Stimulated activated CD4-positive, alpha-beta T cell treated with anti-CD3 and anti-CD28 coated beads, Interleukin-1b, Interleukin-23, amount 100 ng/mL, for 24 hours (primary cell): ENCODE measurements around the gene FZR1.
A peak's percentile ranks its signal among the peaks of the same experiment; 100 is the strongest.

Source experiments
- DNase-seq, 4 experiments: peaks; one replicate each; pipeline ENCODE4 v3.0.0-alpha.2; 2020; ENCODE audit warnings: low read depth in 4 of 4, low spot score in 1 of 4

Gene FZR1

GRCh38 chr19:3471954-3472655, 34.0 kb upstream of the FZR1 start:
- peak in 3 of 4 experiments; percentile 21 to 34 (median 28) for DNase-seq

- no peak for DNase-seq
Observed at GRCh38 chr19:3474010-3474409, 32.1 kb upstream of the FZR1 start.

DNA sequence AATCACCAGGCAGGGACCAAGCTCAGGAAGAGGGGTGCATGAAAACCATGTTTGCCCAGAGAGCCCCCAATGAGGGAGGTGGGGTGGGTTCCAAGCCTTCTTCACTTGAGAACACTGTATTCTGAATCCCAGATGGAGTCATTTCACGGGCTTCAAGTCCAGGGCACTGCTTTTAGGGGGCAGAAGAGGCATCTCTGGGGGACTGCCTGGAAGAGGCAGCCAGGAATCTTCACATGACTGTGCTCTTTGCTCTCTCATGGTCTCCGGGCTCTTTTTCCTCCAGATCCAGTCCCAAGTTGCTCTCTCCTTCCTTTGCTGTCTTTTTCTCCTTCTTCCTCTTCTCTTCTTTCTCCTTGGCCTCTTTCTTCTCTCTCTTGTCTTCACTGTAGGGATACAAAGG, 31.5 kb upstream of the FZR1 start:
- DNase-seq, result no peak

GRCh38 chr19:3475449-3475848, 30.7 kb upstream of the FZR1 start:
- DNase-seq, result no peak

GRCh38 chr19:3476830-3477229, 29.3 kb upstream of the FZR1 start:
- no peak for DNase-seq

GRCh38 chr19:3477506-3477905, 28.6 kb upstream of the FZR1 start:
- DNase-seq, result no peak

DNA sequence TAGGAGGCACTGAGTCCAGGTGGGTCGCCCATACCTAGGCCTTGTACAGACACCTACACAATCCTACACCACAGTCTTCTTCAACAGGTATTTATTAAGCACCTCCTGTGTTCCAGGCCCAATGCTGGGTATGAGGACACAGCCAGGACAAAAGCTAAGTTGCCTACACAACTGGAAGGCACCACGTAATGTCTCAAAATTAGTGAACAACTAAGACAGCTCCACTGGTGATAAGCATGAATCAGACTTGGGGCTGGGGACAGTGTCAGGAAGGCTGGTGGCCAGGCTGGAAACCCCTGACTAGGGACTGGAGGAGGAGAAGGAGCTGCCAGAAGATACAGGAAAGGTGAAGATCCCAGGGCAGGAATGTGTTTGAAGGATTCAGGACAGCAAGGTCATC, 28.2 kb upstream of the FZR1 start:
- DNase-seq, result no peak

DNA sequence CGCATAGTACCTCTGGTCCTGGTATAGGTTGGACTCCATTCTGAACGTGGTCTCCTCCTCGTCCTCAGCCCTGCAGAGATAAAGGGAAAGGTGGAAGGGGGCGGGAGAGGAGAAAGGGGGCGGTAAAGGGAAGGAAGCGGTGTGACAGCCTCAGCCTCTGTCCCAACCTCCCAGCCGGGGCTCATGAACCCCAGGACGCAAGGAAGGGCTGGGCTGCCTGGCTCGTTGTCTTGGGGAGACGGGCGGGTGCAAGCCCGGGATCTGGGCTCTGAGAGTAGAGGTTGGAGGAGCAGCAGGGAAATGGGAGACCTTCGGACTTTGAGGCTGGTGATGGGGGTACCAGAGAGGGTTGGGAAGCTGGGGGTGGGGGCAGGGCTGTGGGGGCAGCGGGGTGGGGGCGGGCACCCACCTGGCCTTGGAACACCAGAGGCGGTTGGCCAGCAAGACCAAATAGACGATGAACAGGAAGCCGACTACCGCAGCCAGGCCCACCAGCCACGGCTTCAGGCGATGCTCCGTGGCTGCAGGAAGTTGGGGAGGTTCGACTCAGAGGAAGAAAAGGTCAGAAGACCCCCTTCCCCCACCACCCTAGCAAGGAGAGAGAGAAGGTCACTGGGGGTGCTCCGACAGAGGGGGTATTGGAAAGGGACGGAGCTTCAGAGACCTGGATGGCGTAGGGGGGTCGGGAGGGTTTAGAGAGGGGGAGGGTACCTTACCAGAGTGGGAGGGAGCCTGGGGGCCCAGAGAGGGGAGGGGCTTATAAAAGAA, 27.5 kb upstream of the FZR1 start:
- no peak for DNase-seq

DNA sequence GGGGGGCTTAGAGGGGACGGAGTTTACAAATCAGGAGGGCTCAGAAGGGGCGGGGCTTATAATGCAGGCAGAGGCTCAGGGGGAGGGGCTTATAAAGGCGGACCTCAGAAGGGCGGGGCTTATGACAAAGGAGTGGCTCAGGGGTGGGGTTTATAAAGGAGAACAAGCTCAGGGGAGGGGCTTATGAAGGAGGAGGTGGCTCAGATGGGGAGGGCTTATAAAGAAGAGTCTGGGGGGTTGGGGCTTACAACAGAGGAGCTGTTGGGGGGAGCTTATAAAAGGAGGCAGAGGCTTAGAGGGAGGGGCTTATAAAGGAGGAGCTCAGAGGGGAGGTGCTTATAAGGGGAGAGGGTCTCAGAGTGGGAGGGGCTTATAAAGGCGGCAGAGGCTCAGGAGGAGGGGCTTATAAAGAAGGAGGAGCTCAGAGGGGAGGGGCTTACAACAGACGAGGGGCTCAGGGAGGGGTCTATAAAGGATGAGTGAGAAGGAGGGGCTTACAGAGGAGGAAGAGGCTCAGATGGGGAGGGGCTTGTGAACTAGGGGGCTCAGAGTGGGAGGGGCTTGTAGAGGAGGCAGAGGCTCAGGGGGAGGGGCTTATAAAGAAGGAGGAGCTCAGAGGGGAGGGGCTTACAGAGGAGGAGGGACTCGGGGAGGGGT, 26.8 kb upstream of the FZR1 start:
- DNase-seq, result no peak

GRCh38 chr19:3479834-3480215, 26.3 kb upstream of the FZR1 start:
- no peak for DNase-seq

GRCh38 chr19:3480383-3481091, 25.6 kb upstream of the FZR1 start, which contains the start of gene SMIM24:
SMIM24 (minus strand) TSS chr19:3480525; CDS start chr19:3480463, 62 bp downstream.
- DNase-seq, result no peak

GRCh38 chr19:3481241-3482090, 24.6 kb upstream of the FZR1 start:
- no peak for DNase-seq

DNA sequence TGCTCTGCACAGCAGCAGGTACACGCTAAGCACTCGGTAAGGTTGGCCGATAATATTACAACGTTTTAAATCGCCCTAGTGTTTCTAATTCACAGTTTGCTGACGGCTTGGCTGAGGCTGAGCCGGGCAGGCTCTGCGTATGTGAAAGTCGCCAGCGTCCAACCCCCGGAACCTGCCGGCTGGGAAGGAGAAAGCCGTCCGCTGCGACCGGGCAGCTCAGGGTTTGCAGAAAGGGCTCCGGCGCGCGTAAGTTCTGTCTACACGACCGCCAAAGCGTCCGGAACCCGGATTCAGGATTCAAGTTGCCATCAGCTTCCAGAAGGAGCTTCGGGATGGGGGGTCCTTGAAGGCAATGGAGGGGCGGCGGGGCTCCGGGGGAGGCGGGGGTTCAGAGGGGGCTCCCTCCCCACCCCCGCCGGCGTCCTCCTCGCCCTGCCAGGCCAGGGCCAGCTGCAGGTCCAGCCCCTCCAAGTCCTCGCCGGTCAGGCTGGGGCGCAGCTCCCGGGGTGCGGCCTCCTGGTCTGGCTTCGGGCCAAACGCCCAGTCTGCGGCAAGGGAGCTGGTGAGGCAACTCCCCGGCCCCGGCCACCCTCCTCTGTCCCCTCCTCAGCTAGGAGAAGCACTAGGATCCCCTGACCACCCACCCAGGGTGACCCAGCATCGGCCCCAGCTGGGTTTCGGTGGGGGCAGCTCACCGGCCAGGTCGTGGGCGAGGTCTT, 23.4 kb upstream of the FZR1 start:
- no peak for DNase-seq

GRCh38 chr19:3483226-3483628, 22.9 kb upstream of the FZR1 start, which contains the start of gene SMIM44:
SMIM44 (minus strand) TSS chr19:3483441; CDS start chr19:3483403, 38 bp downstream.
- no peak for DNase-seq

GRCh38 chr19:3491396-3492119, 14.6 kb upstream of the FZR1 start:
- no peak for DNase-seq

DNA sequence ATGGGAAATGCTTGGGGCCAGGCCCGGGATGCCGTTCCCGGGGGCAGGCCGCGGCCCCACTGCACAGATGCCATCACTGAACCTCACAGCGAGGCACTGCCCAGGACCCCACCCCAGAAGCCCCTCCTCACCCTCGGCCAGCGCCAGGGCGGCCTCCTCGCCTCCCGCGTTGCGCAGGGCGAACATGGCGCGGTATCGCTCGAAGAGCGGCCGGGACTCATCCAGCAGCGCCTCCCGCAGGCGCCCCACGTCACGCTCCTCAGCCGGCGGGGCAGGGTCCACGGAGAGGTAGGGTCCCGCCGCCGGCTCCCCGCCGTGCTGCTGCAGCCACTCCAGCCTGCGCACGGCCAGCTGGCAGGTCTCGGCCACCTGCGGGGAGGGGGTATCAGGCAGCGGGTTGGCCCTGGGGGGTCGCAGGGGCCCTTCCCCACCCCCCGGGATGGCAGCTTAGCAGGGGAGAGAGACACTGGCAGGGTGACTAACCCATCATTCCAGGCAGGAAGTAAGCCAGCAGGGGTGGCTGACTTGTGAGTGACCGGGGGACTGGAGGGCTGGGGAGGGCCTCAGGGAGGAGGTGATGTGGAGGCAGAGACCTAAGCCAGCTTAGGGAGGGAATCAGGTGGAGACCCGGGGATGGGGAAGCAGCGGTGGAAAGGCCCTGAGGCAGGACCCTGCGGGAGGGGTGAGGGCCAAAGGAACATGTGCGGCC, 13.8 kb upstream of the FZR1 start:
- DNase-seq, result no peak

DNA sequence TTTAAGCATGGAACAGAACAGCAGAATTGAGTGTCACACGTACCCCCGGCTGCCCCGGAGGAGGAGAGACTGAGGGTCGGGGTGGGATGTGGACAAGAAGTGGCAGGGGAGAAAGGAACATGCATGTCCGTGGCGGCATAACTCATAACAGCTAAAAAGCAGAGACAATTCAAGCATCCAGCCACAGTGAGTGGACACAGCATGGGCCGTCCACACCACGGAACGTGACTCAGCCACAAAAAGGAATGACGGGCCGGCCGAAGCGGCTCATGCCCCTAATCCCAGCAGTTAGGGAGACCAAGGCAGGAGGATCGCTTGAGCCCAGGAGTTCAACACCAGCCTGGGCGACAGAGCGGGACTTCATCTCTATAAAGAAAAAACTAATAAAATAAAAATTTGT, 13.2 kb upstream of the FZR1 start:
- no peak for DNase-seq

DNA sequence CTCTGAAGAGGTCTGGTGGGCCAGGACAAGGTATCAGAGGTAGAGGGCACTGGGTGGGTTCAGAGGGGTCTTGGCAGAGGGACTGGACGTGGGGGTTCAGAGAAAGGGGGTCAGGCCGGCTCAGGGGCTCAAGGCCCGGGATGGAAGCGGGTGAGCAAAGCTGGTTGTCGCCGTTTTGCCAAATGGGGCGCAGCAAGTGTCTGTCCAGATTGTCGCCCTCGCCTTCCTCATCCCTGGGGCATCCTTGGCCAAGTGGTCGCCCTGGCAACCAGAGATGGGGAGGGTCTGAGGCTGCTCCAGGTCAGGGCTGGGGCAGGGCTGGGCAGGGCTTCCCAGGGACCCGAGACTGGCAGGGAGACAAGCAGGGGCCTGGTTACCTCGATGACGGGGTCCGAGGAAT, 12.5 kb upstream of the FZR1 start:
- DNase-seq, result no peak

DNA sequence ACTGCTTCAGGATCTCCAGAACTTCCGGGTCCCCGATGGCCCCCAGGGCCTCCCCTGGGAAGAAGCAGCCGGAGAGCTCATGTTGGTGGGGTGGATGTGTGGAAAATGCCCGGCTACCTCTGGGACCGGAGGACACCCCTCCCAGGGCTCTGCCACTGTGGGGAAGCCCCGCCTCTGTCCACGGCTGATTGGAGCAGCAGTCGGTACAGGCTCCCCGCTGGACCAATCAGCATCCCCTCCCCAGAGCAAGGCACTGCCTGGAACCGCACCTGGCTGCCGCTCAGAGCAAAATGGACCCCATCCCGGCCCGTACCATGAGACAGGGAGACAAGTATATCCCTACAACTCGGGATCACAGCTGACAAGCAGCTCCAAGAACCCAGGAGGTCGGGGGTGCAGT, 12.1 kb upstream of the FZR1 start:
- no peak for DNase-seq
